ENCODE measurements around the gene KRTAP12-1. TPM values are rescaled to one million over a fixed set of nuclear protein-coding genes. Genes with fewer than 3 reads are reported as not detected.

KRTAP12-1 gene
- total RNA-seq, 1 donor from 2014 or later, result not detected

DNA sequence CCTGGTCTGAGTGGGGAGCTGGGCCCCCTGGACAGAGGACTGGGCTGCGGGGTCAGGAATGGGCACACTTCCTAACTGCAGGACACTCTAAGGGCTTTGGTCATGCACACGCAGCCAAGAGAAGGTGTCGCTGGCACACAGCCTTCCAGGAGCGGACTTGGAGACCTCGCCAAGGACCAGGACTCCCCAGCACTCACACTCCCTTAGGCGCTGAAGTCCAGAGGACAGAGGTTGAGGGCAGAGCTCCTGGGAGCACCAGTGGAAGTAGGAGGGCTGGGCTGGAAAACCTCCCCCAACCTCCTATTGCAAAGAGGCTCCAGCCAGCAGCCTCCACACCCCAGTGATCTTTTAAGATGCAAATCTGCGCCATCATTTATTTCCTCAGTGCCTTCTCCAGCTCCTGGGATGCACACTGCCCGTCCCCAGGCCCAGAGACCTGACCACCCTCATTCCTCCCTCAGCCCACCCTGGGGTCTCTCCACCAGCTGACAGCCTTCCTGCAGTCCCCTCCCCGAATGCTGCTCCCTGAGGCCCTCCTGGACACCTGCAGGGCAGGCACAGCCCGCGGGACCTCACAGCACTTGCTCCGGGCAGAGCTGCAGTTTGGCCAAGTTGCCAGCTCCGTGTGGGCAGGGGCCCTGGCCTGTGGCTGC is 26.4 kb upstream of the KRTAP12-1 start:
- no peak for TF ChIP-seq CTCF (conservative IDR thresholded peaks at IDR 0.05)
- no peak for DNase-seq (ENCODE audit: extremely low spot score, unreplicated experiment)
- H3K4me3 Mint-ChIP-seq, result peak overlapping the region; percentile 11

DNA sequence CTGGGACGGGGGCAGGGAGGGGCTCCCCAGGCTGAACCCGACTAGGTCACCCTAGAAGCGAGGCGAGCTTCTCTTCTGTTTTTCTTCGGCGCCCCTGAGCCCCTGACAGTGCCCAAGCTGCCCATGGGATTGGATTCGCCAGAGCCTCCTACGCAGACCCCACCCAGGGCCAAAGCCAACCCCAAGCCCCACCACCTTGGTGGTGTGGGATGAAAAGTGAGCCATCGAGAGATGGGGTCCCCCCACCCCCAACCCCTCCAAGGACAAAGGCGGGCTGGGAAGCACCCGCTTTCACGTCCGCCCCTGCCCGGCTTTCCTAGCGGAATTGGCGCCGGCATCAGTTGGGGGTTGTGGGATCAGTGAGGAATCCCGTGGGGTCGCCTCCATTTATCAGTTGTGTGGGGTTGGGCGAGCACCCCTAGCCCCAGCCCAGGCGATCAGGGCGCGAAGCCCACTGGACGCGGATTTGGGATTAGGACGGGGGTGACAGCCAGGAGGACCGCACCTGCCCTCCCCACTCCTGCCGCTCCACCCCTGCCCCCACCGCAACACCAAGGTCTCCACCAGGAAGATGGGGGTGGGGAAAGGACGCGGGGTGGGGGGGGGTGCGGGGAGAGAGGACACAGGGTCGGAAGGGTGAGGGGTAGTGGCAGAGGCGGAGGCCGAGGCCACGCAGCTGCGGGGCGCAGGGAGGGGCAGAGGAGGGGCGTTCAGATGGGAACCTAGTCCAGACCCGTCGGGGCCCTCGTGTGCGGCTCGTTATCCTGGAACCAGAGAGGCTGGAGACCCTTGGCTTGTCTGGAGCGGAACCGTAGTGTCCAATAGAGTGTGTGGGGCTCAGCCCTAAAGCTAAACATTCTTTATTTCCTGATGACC is 25.0 kb upstream of the KRTAP12-1 start:
- Mint-ChIP-seq H3K36me3 (no peaks in the 10 kb centered on the region), H3K9me3 (no peaks in the 10 kb centered on the region), H3K27me3 (peaks cover 93% of the 10 kb centered on the region), H3K4me1 (ENCODE audit: unreplicated experiment) (peaks cover 9% of the 10 kb centered on the region), H3K4me3 (no peak overlapping the region), H3K27ac (no peak overlapping the region)
- TF ChIP-seq CTCF (conservative IDR thresholded peaks at IDR 0.05), result no peak
- peak; percentile 64 for DNase-seq (ENCODE audit: extremely low spot score, unreplicated experiment)

More for the DNA sequence above, 26.4 kb upstream of the KRTAP12-1 start:
- no peaks in the 10 kb centered on the region for H3K9me3 Mint-ChIP-seq
- H3K36me3 Mint-ChIP-seq, result no peaks in the 10 kb centered on the region
- peaks cover 94% of the 10 kb centered on the region for H3K27me3 Mint-ChIP-seq
- no peak overlapping the region for H3K27ac Mint-ChIP-seq
- H3K4me1 Mint-ChIP-seq (ENCODE audit: unreplicated experiment), result peaks cover 9% of the 10 kb centered on the region

GRCh38 chr21:44706026-44706705 is 24.2 kb upstream of the KRTAP12-1 start:
- TF ChIP-seq CTCF (conservative IDR thresholded peaks at IDR 0.05), result no peak
- H3K27ac Mint-ChIP-seq, result no peak overlapping the region
- H3K4me3 Mint-ChIP-seq, result no peak overlapping the region

GRCh38 chr21:44704636-44705001 is 22.7 kb upstream of the KRTAP12-1 start:
- TF ChIP-seq CTCF (conservative IDR thresholded peaks at IDR 0.05), result no peak
- Mint-ChIP-seq H3K27ac (no peak overlapping the region), H3K36me3 (no peaks in the 10 kb centered on the region), H3K9me3 (no peaks in the 10 kb centered on the region), H3K27me3 (peaks cover 90% of the 10 kb centered on the region), H3K4me1 (ENCODE audit: unreplicated experiment) (peaks cover 4% of the 10 kb centered on the region), H3K4me3 (no peak overlapping the region)
- DNase-seq (ENCODE audit: extremely low spot score, unreplicated experiment), result no peak

More at GRCh38 chr21:44706026-44706705, 24.2 kb upstream of the KRTAP12-1 start:
- DNase-seq (ENCODE audit: extremely low spot score, unreplicated experiment), result peak; percentile 66
- Mint-ChIP-seq H3K27me3 (peaks cover 93% of the 10 kb centered on the region), H3K9me3 (no peaks in the 10 kb centered on the region), H3K36me3 (no peaks in the 10 kb centered on the region), H3K4me1 (ENCODE audit: unreplicated experiment) (peaks cover 7% of the 10 kb centered on the region)

- H3K4me3 Mint-ChIP-seq, result no peak overlapping the region
- no peak for DNase-seq (ENCODE audit: extremely low spot score, unreplicated experiment)
- TF ChIP-seq CTCF (conservative IDR thresholded peaks at IDR 0.05), result no peak
- H3K9me3 Mint-ChIP-seq, result no peaks in the 10 kb centered on the region
- H3K4me1 Mint-ChIP-seq (ENCODE audit: unreplicated experiment), result peaks cover 4% of the 10 kb centered on the region
- no peak overlapping the region for H3K27ac Mint-ChIP-seq
- peaks cover 88% of the 10 kb centered on the region for H3K27me3 Mint-ChIP-seq
- H3K36me3 Mint-ChIP-seq, result no peaks in the 10 kb centered on the region
These were observed 22.0 kb upstream of the KRTAP12-1 start for GRCh38 chr21:44703731-44704635.

Data from type B pancreatic cell (in vitro differentiated cells).